Uterus (tissue), 4 donors: ENCODE measurements around the gene CEP120. TPM values are rescaled to one million over a fixed set of nuclear protein-coding genes. Genes with fewer than 3 reads are reported as not detected.

Experiments used
- DNase-seq, 2 donors: peaks; one replicate each; pipeline ENCODE4 v3.0.0-alpha.2; 2019 to 2020
- H3K27ac ChIP-seq, 2 donors: fragments of 200-600 bp; sonication (generic); 1 replicate in 1 of 2; 2 replicates in 1 of 2; pipeline ENCODE4 v1.5.1; 2016 to 2018
- H3K27me3 ChIP-seq, 2 donors: fragments of 200-600 bp; sonication (generic); one replicate each; pipeline ENCODE4 v1.5.1; 2018 to 2019; ENCODE audit warnings: control low read depth in 1 of 2
- H3K36me3 ChIP-seq, 2 donors: fragments of 200-600 bp; sonication (generic); one replicate each; pipeline ENCODE4 v1.5.1; 2019; ENCODE audit warnings: control low read depth in 1 of 2
- H3K4me1 ChIP-seq, 2 donors: fragments of 200-600 bp; sonication (generic); one replicate each; pipeline ENCODE4 v1.5.1; 2018 to 2019; ENCODE audit warnings: control low read depth in 1 of 2
- H3K4me3 ChIP-seq, 2 donors: fragments of 200-600 bp; sonication (generic); 1 replicate in 1 of 2; 2 replicates in 1 of 2; pipeline ENCODE4 v1.5.1; 2018 to 2019; ENCODE audit warnings: mild to moderate bottlenecking in 1 of 2
- H3K9me3 ChIP-seq, 2 donors: fragments of 200-600 bp; sonication (generic); one replicate each; pipeline ENCODE4 v1.5.1; 2019; ENCODE audit warnings: control low read depth in 1 of 2
- CTCF ChIP-seq, 4 experiments: fragments of 200-600 bp in 2 of 4; fragments of 450-650 bp in 2 of 4; sonication (generic) in 2 of 4; IDR thresholded peaks; one replicate each; pipeline ENCODE4 v1.5.1; 2016 to 2019; ENCODE audit warnings: antibody characterized with exemption in 4 of 4, mild to moderate bottlenecking in 2 of 4, moderate library complexity in 1 of 4
- POLR2A ChIP-seq, 2 donors: fragments of 450-650 bp; IDR thresholded peaks; one replicate each; pipeline ENCODE4 v1.6.1; 2016; ENCODE audit warnings: antibody characterized with exemption in 2 of 2, mild to moderate bottlenecking in 1 of 2, moderate library complexity in 1 of 2
- intact Hi-C: fragments of 100-400 bp; cut with DNase I; formaldehyde crosslinking; loops from one replicate; pipeline ENCODE4 v1.15.1; 2023; ENCODE audit warnings: low total_unique reads
- total RNA-seq, 4 donors: library from RNA; depleted of rRNA in 3 of 4; stranded (reverse); fragments of >200 nt in 3 of 4; gene quantifications; one replicate each; pipeline versions ENCODE4 v1.1.0 to v1.2.4, GENCODE V29; 2014 to 2023
- donor health status: DM: yes; HTN: yes; CAD: no.

The CEP120 gene
- total RNA-seq, 4 donors from 2014 or later, result 18.2 to 55.8 (median 41.0) TPM

- no peak for DNase-seq
- H3K4me3 ChIP-seq, result no peak overlapping the region
- H3K9me3 ChIP-seq, result no peaks in the 10 kb centered on the region
- intact Hi-C loops, result no loop called here
- no peak overlapping the region for H3K27ac ChIP-seq
- H3K4me1 ChIP-seq, result no peaks in the 10 kb centered on the region
- no peaks in the 10 kb centered on the region for H3K36me3 ChIP-seq
- H3K27me3 ChIP-seq, result no peaks in the 10 kb centered on the region
- TF ChIP-seq POLR2A (IDR thresholded peaks at IDR 0.05), result no peak
- no peak for TF ChIP-seq CTCF (IDR thresholded peaks at IDR 0.05)
Measured at GRCh38 chr5:123429993-123430392, 6.8 kb upstream of the CEP120 start.

GRCh38 chr5:123429221-123429954, 6.2 kb upstream of the CEP120 start:
- H3K36me3 ChIP-seq, result no peaks in the 10 kb centered on the region
- H3K4me3 ChIP-seq, result no peak overlapping the region
- no peak for TF ChIP-seq POLR2A (IDR thresholded peaks at IDR 0.05)
- no peak for TF ChIP-seq CTCF (IDR thresholded peaks at IDR 0.05)
- H3K27ac ChIP-seq, result no peak overlapping the region
- no peaks in the 10 kb centered on the region for H3K4me1 ChIP-seq
- no peaks in the 10 kb centered on the region for H3K27me3 ChIP-seq
- intact Hi-C loops, result no loop called here
- DNase-seq, result no peak
- no peaks in the 10 kb centered on the region for H3K9me3 ChIP-seq

GRCh38 chr5:123428521-123429220, 5.5 kb upstream of the CEP120 start:
- intact Hi-C loops, result no loop called here
- Histone ChIP-seq H3K27ac (no peak overlapping the region), H3K4me3 (no peak overlapping the region), H3K9me3 (no peaks in the 10 kb centered on the region), H3K36me3 (no peaks in the 10 kb centered on the region), H3K4me1 (no peaks in the 10 kb centered on the region), H3K27me3 (no peaks in the 10 kb centered on the region)
- no peak for DNase-seq
- TF ChIP-seq POLR2A (IDR thresholded peaks at IDR 0.05), result no peak
- TF ChIP-seq CTCF (IDR thresholded peaks at IDR 0.05), result no peak

- TF ChIP-seq POLR2A (IDR thresholded peaks at IDR 0.05), result no peak
- TF ChIP-seq CTCF (IDR thresholded peaks at IDR 0.05), result no peak
- Histone ChIP-seq H3K9me3 (no peaks in the 10 kb centered on the region), H3K36me3 (no peaks in the 10 kb centered on the region), H3K27me3 (no peaks in the 10 kb centered on the region), H3K4me3 (no peak overlapping the region), H3K4me1 (no peaks in the 10 kb centered on the region), H3K27ac (no peak overlapping the region)
- DNase-seq, result no peak
- intact Hi-C loops, result no loop called here
Measured at GRCh38 chr5:123427281-123427680, 4.1 kb upstream of the CEP120 start.

- DNase-seq, result no peak
- Histone ChIP-seq H3K27me3 (no peaks in the 10 kb centered on the region), H3K4me1 (no peaks in the 10 kb centered on the region), H3K27ac (no peak overlapping the region), H3K4me3 (no peak overlapping the region), H3K9me3 (no peaks in the 10 kb centered on the region), H3K36me3 (no peaks in the 10 kb centered on the region)
- TF ChIP-seq POLR2A (IDR thresholded peaks at IDR 0.05) (no peak), CTCF (IDR thresholded peaks at IDR 0.05) (no peak)
- intact Hi-C loops, result no loop called here
Measured at GRCh38 chr5:123425431-123425830, 2.2 kb upstream of the CEP120 start.
